Activated CD4-positive, alpha-beta memory T cell treated with anti-CD3 and anti-CD28 coated beads for 36 hours (primary cell): ENCODE results near the gene CEACAM7. TPM values are rescaled to one million over a fixed set of nuclear protein-coding genes. Genes with fewer than 3 reads are reported as not detected.
A peak's percentile ranks its signal among the peaks of the same experiment; 100 is the strongest.

Source experiments
- CTCF ChIA-PET: fragments of 350-600 bp; sonication (Branson Sonifier 250); formaldehyde crosslinking; loops from one replicate; lab custom pipeline; 2021; ENCODE audit warnings: antibody characterized with exemption, inconsistent platforms; lab: Charles Lee
- POLR2A ChIA-PET: fragments of 350-600 bp; sonication (Branson Sonifier 250); formaldehyde crosslinking; loops from one replicate; lab custom pipeline; 2021; ENCODE audit warnings: antibody characterized with exemption; lab: Charles Lee
- DNase-seq: peaks from one replicate; pipeline ENCODE4 v3.0.0-alpha.2; 2020
- H3K27ac Mint-ChIP-seq: one replicate; pipeline ENCODE4 v1.8.0; 2021; ENCODE audit warnings: mixed read lengths
- H3K27me3 Mint-ChIP-seq: one replicate; pipeline ENCODE4 v1.8.0; 2021; ENCODE audit warnings: mixed read lengths
- H3K36me3 Mint-ChIP-seq: one replicate; pipeline ENCODE4 v1.8.0; 2021; ENCODE audit warnings: mixed read lengths
- H3K4me1 Mint-ChIP-seq: one replicate; pipeline ENCODE4 v1.8.0; 2021; ENCODE audit warnings: low read depth, mixed read lengths
- H3K4me3 Mint-ChIP-seq: one replicate; pipeline ENCODE4 v1.8.0; 2021; ENCODE audit warnings: mild to moderate bottlenecking, mixed read lengths
- H3K9me3 Mint-ChIP-seq: one replicate; pipeline ENCODE4 v1.8.0; 2021; ENCODE audit warnings: mixed read lengths
- intact Hi-C: fragments of 100-400 bp; cut with micrococcal nuclease; formaldehyde crosslinking; loops from one replicate; pipeline ENCODE4 v1.15.1; 2023
- total RNA-seq, 2 experiments: library from RNA; stranded (reverse); gene quantifications; one replicate each; pipeline ENCODE4 v1.2.3, GENCODE V29; 2021

The CEACAM7 gene
- total RNA-seq, 2 experiments from 2014 or later = not detected

- H3K4me1 Mint-ChIP-seq = no peaks in the 10 kb centered on the region
- no peak for DNase-seq
- intact Hi-C loops = no loop called here
- no peak overlapping the region for H3K4me3 Mint-ChIP-seq
- H3K9me3 Mint-ChIP-seq = no peaks in the 10 kb centered on the region
- no peak overlapping the region for H3K27ac Mint-ChIP-seq
- CTCF ChIA-PET = interaction anchor here (0.9 to 2.6 kb wide), 4 partner anchors 8 to 99 kb away, joined by 3 to 12 read pairs (median 6); no protein-coding TSS in a partner anchor
- H3K27me3 Mint-ChIP-seq = peaks cover 21% of the 10 kb centered on the region
- H3K36me3 Mint-ChIP-seq = no peaks in the 10 kb centered on the region
- POLR2A ChIA-PET = interaction anchor here (0.7 kb wide), 1 partner anchor 33 kb away, joined by 3 read pairs; no protein-coding TSS in a partner anchor
Measured at GRCh38 chr19:41699231-41699967, 11.3 kb upstream of the CEACAM7 start.

GRCh38 chr19:41698746-41699230 lies 10.7 kb upstream of the CEACAM7 start:
- peaks cover 21% of the 10 kb centered on the region for H3K27me3 Mint-ChIP-seq
- H3K27ac Mint-ChIP-seq = no peak overlapping the region
- H3K36me3 Mint-ChIP-seq = no peaks in the 10 kb centered on the region
- intact Hi-C loops = no loop called here
- H3K9me3 Mint-ChIP-seq = no peaks in the 10 kb centered on the region
- H3K4me1 Mint-ChIP-seq = no peaks in the 10 kb centered on the region
- ChIA-PET CTCF (interaction anchor here (0.9 to 2.6 kb wide), 4 partner anchors 8 to 99 kb away, joined by 3 to 12 read pairs (median 6); no protein-coding TSS in a partner anchor), POLR2A (no interaction called here)
- DNase-seq = no peak
- H3K4me3 Mint-ChIP-seq = no peak overlapping the region

- intact Hi-C loops = no loop called here
- ChIA-PET CTCF (interaction anchor here (0.8 to 2.6 kb wide), 3 partner anchors 10 to 56 kb away, joined by 3 to 12 read pairs (median 6); no protein-coding TSS in a partner anchor), POLR2A (no interaction called here)
- Mint-ChIP-seq H3K4me3 (no peak overlapping the region), H3K9me3 (peaks cover 6% of the 10 kb centered on the region), H3K4me1 (no peaks in the 10 kb centered on the region), H3K27me3 (peaks cover 25% of the 10 kb centered on the region), H3K27ac (no peak overlapping the region), H3K36me3 (no peaks in the 10 kb centered on the region)
- no peak for DNase-seq
Measured at GRCh38 chr19:41697198-41697855, 9.3 kb upstream of the CEACAM7 start.

- H3K4me1 Mint-ChIP-seq = no peaks in the 10 kb centered on the region
- peaks cover 28% of the 10 kb centered on the region for H3K27me3 Mint-ChIP-seq
- DNase-seq = peak; percentile 25
- intact Hi-C loops = no loop called here
- peaks cover 6% of the 10 kb centered on the region for H3K9me3 Mint-ChIP-seq
- H3K4me3 Mint-ChIP-seq = no peak overlapping the region
- H3K36me3 Mint-ChIP-seq = no peaks in the 10 kb centered on the region
- H3K27ac Mint-ChIP-seq = no peak overlapping the region
- POLR2A ChIA-PET = no interaction called here
- CTCF ChIA-PET = interaction anchor here (1.3 kb wide), 1 partner anchor 10 kb away, joined by 3 read pairs; no protein-coding TSS in a partner anchor
Measured at GRCh38 chr19:41696402-41697197, 8.5 kb upstream of the CEACAM7 start.

- peaks cover 35% of the 10 kb centered on the region for H3K27me3 Mint-ChIP-seq
- H3K9me3 Mint-ChIP-seq = peaks cover 6% of the 10 kb centered on the region
- no peak for DNase-seq
- H3K4me1 Mint-ChIP-seq = no peaks in the 10 kb centered on the region
- POLR2A ChIA-PET = no interaction called here
- H3K4me3 Mint-ChIP-seq = no peak overlapping the region
- H3K27ac Mint-ChIP-seq = no peak overlapping the region
- H3K36me3 Mint-ChIP-seq = no peaks in the 10 kb centered on the region
- intact Hi-C loops = no loop called here
- CTCF ChIA-PET = interaction anchor here (1.3 kb wide), 1 partner anchor 11 kb away, joined by 3 read pairs; no protein-coding TSS in a partner anchor
Measured at GRCh38 chr19:41695745-41696144, 7.7 kb upstream of the CEACAM7 start.

- Mint-ChIP-seq H3K27me3 (peaks cover 35% of the 10 kb centered on the region), H3K27ac (no peak overlapping the region), H3K36me3 (no peaks in the 10 kb centered on the region), H3K9me3 (peaks cover 6% of the 10 kb centered on the region), H3K4me3 (no peak overlapping the region), H3K4me1 (no peaks in the 10 kb centered on the region)
- no peak for DNase-seq
- ChIA-PET CTCF (interaction anchor here (1.0 to 1.3 kb wide), 2 partner anchors 12 to 53 kb away, joined by 3 read pairs; no protein-coding TSS in a partner anchor), POLR2A (no interaction called here)
- intact Hi-C loops = loop anchor here (5.0 kb wide), 1 partner anchor 53 kb away; no protein-coding TSS in a partner anchor
Measured at GRCh38 chr19:41694831-41695635, 7.0 kb upstream of the CEACAM7 start.

GRCh38 chr19:41694196-41694595 lies 6.1 kb upstream of the CEACAM7 start:
- H3K27me3 Mint-ChIP-seq = peaks cover 39% of the 10 kb centered on the region
- ChIA-PET CTCF (interaction anchor here (1.0 to 3.9 kb wide), 3 partner anchors 13 to 52 kb away, joined by 3 to 27 read pairs (median 7); no protein-coding TSS in a partner anchor), POLR2A (no interaction called here)
- intact Hi-C loops = loop anchor here (5.0 kb wide), 1 partner anchor 52 kb away; no protein-coding TSS in a partner anchor
- DNase-seq = no peak
- H3K36me3 Mint-ChIP-seq = no peaks in the 10 kb centered on the region
- H3K4me1 Mint-ChIP-seq = no peaks in the 10 kb centered on the region
- peaks cover 6% of the 10 kb centered on the region for H3K9me3 Mint-ChIP-seq
- H3K4me3 Mint-ChIP-seq = no peak overlapping the region
- no peak overlapping the region for H3K27ac Mint-ChIP-seq

- peaks cover 31% of the 10 kb centered on the region for H3K27me3 Mint-ChIP-seq
- no peaks in the 10 kb centered on the region for H3K36me3 Mint-ChIP-seq
- ChIA-PET POLR2A (no interaction called here), CTCF (interaction anchor here (0.7 to 3.9 kb wide), 13 partner anchors 10 to 168 kb away, joined by 3 to 64 read pairs (median 5); no protein-coding TSS in a partner anchor)
- H3K4me3 Mint-ChIP-seq = no peak overlapping the region
- no peaks in the 10 kb centered on the region for H3K4me1 Mint-ChIP-seq
- H3K27ac Mint-ChIP-seq = no peak overlapping the region
- DNase-seq = peak; percentile 34
- H3K9me3 Mint-ChIP-seq = peaks cover 6% of the 10 kb centered on the region
- intact Hi-C loops = loop anchor here (5.0 kb wide), 1 partner anchor 49 kb away; no protein-coding TSS in a partner anchor
Measured at GRCh38 chr19:41691268-41691970, 3.3 kb upstream of the CEACAM7 start.

- ChIA-PET CTCF (interaction anchor here (0.9 to 3.9 kb wide), 10 partner anchors 11 to 169 kb away, joined by 3 to 64 read pairs (median 6); no protein-coding TSS in a partner anchor), POLR2A (no interaction called here)
- Mint-ChIP-seq H3K36me3 (no peaks in the 10 kb centered on the region), H3K9me3 (peaks cover 6% of the 10 kb centered on the region), H3K4me1 (no peaks in the 10 kb centered on the region), H3K27me3 (peaks cover 25% of the 10 kb centered on the region), H3K27ac (no peak overlapping the region), H3K4me3 (no peak overlapping the region)
- no peak for DNase-seq
- intact Hi-C loops = loop anchor here (5.0 kb wide), 1 partner anchor 48 kb away; no protein-coding TSS in a partner anchor
Measured at GRCh38 chr19:41690801-41691065, 2.7 kb upstream of the CEACAM7 start.

GRCh38 chr19:41689993-41690800 lies 2.1 kb upstream of the CEACAM7 start:
- peaks cover 22% of the 10 kb centered on the region for H3K27me3 Mint-ChIP-seq

More at GRCh38 chr19:41689993-41690800, 2.1 kb upstream of the CEACAM7 start:
- H3K4me3 Mint-ChIP-seq = no peak overlapping the region
- POLR2A ChIA-PET = no interaction called here
- peaks cover 6% of the 10 kb centered on the region for H3K9me3 Mint-ChIP-seq
- no peak for DNase-seq
- CTCF ChIA-PET = interaction anchor here (0.7 to 3.9 kb wide), 8 partner anchors 15 to 63 kb away, joined by 3 to 64 read pairs (median 10); no protein-coding TSS in a partner anchor
- no peaks in the 10 kb centered on the region for H3K4me1 Mint-ChIP-seq
- no peaks in the 10 kb centered on the region for H3K36me3 Mint-ChIP-seq
- intact Hi-C loops = loop anchor here (5.0 kb wide), 1 partner anchor 48 kb away; no protein-coding TSS in a partner anchor
- no peak overlapping the region for H3K27ac Mint-ChIP-seq
